Measurements from ENCODE around the gene NAT9.

DNA sequence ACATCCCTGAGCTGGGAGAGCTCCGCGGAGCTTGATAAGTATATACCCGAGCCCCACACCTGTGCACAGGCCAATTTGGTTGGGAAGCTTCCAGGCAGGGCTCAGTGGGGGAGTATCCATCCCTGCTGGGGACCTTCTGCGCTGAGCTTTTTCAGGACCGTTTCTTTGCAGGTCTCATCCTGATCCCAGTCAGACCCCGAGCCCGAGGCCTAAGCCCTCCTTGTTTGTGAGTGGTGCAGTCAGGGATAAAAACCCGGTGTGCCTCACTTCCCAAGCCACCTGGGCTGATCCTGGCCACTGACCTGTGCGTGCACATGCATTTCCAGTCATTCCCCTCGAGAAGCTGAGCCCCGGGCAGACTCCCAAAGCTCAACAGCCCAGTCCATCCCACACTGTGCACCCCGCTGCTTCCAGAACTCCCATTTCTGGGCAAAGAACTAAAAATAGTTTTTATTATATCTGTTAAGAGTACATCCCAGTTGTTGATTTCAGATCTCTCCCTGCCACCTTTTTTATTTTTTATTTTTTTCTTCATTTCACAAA, 27.3 kb upstream of the NAT9 start:
- no peak for TF ChIP-seq CTCF (conservative IDR thresholded peaks at IDR 0.05 in 1 of 2, IDR thresholded peaks at IDR 0.05 in 1 of 2; ENCODE audit: low read depth in 1 of 2, low read length in 2 of 2)
- no peak for TF ChIP-seq EZH2 (IDR thresholded peaks at IDR 0.05; ENCODE audit: low read length, missing control alignments)
